ENCODE results near the gene SRR.
"Not testable (repeated sequence)": the region's sequence is repeated elsewhere in the genome, so short reads cannot be mapped to it uniquely, and the experiment has no call there.

Gene SRR

DNA sequence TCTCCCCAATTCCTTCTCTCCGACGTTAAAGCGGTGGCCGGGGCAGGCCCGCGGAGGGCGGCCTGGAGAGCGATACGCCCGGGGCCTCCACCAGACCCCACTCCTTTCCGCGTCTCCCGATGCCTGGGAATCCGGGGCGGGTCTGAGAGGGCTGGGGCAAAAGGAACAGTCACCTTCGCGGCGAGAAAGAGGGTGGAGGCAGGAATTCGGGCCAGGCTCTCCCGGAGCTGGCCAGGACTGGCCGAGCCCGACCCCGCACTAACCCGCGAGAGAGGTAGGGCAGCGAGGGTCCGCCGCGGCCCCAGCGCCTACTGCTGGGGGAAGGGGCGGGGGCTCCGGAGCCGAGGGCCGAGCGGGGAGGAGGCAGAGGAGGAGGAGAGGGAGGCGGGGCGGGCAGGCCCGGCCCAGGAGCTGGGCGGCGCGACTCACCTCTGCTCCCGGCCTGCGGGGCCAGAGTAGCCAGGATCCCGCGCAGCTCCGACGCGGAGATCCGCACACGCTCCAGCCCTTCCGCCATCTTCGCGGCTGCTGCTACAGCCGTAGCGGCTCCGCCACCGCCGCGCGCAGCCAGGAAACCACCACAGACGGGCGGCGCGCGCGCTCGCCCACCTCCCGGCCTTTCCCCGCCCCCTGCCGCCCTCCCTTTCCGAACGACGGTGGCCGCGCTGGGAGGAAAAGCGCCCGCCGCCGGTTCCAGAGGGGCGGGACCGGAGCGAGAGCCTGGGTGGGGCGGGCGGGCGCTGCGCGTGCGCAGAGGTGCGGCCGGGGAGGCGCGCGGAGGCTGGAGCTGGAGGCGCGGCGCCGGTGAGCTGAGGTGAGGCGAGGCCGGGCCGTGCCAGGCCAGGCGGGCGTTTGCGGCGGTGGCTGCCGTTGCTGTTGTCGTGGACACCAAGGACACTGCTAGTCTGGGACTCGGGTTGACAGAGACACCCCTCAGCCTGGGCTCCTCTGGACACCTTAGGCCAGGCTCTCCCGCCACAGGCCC, at the start of gene SRR, which contains the start of gene SMG6:
Gene SRR (plus strand): TSS at position 747 of the 985 bp plus-strand sequence. CDS start 11,611 bp downstream, outside the sequence.
Gene SMG6 (minus strand): TSS at position 582 of the 985 bp plus-strand sequence. CDS start 65 bp downstream, at position 517.
- DNase-seq (ENCODE audit: low spot score): peak; percentile 99

GRCh38 chr17:2258830-2259229, 44.9 kb upstream of the SRR start:
- not testable (repeated sequence) for DNase-seq (ENCODE audit: low spot score)

DNA sequence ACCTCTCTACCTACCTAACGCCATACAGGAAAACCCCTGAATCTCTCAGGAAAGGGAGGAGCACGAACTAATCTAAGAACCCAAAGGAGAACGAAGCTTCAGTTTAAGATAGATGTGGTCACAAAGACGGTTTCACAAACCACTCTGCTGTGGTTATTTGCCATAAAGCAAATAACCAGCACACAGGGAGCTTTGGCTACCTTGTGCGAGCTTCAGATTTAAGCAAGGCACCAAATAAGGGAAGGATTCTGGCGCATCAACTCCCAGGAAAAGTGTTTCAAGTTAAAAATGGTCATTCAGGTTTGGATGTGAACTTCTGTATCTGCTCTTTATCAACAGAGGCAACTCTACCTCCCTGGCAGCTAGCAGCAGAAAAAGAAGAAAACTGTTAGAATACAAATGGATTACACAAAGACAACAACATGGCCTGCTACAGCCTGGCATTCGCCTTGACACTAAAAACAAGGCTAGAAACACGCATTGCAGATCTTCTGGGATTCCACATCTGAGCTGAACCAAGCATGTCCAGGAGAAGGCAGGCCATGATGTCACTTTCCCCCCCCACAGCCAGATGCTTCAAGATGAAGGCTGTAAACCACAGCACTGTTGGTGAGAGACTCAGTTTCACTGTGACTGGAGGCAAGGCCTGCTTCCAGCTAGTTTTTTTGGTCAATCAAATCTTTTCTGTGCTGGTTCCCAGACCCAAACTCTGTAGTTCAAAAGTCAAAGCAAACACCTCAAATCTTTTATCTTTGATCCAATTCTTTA, 43.8 kb upstream of the SRR start:
- no peak for DNase-seq (ENCODE audit: low spot score)

DNA sequence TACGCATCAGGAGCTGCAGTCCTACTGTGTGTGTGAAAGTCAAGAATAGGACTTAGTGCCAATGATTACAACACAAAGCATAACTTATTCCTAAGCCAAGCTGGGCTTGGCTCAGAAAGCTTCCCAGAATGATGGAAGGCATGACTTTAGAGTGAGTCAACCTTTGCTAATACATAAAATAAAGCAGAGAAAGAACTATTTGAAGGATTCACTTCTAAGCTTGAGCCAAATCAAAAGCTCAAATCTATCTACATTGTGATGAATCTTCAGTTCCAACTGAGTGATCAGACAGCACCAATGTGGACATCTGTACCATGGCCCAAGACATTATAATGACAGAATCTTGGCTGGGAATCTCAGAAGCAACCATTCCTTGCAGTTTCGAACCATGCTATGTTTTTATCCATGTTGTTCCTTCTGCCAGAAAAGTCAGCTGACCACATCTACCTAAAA, 41.6 kb upstream of the SRR start:
- DNase-seq (ENCODE audit: low spot score): no peak

GRCh38 chr17:2263183-2264066, 40.3 kb upstream of the SRR start:
- DNase-seq (ENCODE audit: low spot score): no peak

DNA sequence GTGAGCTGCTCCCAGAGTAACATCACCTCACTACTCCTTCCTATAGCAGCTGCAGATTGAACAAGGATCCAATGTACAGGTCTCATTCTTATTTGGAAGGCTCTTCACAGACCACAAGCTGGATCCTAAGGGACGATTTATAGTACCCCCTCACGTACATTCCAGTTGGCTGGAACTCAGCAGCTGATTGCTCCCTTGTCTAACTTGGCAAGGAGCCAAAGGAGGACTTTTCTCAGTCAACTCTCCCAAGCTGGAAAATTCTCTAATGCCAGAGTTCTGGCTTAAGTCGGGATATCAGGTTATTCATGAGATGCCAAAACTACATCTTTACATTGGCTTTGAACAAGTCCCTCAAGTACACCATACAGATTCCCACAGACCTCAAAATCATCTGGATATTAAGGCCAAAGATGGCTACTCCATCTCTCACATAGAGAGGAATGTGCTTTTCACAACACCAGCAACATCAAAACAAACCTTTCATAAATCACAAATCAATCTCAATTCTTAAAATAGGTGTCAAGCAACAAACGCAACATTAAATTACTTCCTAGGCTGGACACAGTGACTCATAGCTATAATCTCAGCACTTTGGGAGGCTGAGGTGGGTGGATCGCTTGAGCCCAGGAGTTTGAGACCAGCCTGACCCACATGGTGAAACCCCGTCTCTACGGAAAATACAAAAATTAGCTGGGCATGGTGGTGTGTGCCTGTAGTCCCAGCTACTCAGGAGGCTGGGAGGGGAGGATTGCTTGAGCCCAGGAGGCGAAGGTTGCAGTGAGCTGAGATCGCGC, 39.5 kb upstream of the SRR start:
- DNase-seq (ENCODE audit: low spot score): no peak

DNA sequence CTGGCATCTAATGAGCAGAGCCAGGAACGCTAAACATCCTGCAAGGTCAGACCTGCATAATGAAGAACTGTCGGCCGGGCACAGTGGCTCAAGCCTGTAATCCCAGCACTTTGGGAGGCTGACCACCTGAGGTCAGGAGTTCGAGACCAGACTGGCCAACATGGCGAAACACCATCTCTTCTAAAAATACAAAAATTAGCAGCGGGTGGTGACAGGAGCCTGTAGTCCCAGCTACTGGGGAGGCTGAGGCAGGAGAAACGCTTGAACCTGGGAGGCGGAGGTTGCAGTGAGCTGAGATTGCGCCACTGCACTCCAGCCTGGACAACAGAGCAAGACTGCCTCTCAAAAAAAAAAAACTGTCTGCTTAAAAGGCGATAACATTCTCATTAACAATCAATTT, 38.6 kb upstream of the SRR start:
- DNase-seq (ENCODE audit: low spot score): not testable (repeated sequence)

- no peak for DNase-seq (ENCODE audit: low spot score)
Measured at GRCh38 chr17:2266045-2266864, 37.5 kb upstream of the SRR start.

DNA sequence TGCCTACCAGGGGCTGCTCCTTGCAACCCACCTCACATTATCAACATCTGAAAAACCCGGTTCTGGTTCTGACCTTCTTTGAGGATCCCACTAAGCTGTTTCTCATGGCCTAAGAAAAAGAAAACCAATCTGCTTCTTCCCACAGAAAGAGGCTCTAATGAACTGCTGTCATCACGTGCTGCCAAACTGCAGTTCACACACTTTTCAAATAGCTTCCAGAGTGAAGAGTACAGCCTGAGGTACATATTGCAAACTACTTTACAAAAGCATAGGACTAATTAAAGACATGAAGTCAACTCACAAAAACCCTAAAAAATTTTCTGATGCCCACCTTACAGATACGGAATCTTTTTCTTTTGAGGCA, 36.9 kb upstream of the SRR start:
- DNase-seq (ENCODE audit: low spot score): no peak

DNA sequence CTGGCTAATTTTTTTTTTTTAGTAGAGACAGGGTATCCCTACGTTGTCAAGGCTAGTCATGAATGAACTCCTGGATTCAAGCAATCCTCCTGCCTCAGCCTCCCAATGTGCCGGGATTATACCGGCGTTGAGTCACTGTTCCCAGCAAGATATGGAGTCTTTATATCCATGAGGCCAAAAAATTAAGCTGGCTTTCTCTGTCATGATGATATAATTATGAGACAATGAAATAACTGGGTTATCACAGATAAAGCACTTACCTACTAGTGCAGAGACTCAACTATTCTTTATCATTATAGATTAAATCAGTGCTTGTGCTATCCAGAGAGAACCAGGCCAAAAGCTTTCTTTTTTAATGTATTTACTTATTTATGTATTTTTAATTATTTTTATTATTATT, 36.4 kb upstream of the SRR start:
- DNase-seq (ENCODE audit: low spot score): no peak

- DNase-seq (ENCODE audit: low spot score): no peak
Measured at GRCh38 chr17:2271985-2272702, 31.6 kb upstream of the SRR start.

DNA sequence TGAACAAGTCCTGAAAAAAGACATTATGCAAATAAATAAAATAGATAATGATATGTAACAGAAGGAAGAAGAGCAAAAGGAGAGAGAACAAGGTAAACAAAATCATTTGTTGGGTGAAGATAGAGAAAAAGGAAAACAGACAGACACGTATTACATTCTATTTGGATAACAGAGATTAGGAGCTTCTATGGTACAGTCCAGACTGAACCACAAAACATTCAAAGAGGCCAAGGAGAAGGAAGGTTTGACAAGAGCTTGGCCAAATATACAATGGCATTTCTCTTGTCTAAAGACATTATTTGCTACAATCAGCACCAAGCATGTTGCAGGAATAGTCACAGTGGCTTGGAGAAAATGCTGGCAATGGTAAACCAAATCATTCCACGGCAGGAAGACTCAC, 29.3 kb upstream of the SRR start:
- DNase-seq (ENCODE audit: low spot score): no peak

- no peak for DNase-seq (ENCODE audit: low spot score)
Measured at GRCh38 chr17:2275722-2276121, 28.0 kb upstream of the SRR start.

DNA sequence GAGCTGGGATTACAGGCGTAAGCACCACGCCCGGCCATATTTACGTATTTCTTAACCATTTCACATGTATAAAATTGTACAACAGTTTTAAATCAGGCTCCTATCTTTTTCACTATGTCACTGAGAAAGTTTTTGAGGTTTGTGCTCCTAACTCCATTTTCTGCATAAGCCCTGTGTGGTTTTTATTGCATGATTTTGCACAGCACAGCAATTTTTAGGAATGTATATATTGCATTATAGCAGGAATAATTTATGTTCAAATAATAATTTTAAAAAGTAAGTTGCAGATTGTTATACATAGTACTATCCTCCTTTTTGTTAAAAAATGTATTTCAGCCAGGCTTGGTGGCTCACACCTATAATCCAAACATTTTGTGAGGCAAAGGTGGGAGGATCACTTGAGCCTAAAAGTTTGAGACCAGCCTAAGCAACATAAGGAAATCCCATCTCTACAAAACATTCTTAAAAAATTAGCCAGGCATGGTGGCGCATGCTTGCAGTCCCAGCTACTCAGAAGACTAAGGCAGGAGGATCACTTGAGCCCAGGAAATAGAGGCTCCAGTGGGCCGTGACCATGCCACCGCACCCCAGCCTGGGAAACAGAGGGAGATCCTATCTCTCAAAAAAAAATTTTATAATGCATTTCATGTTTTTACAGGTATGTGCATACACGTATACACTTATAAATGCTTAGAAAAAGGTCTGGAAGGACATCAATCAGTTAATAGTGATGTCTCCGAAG, 26.1 kb upstream of the SRR start:
- DNase-seq (ENCODE audit: low spot score): no peak

DNA sequence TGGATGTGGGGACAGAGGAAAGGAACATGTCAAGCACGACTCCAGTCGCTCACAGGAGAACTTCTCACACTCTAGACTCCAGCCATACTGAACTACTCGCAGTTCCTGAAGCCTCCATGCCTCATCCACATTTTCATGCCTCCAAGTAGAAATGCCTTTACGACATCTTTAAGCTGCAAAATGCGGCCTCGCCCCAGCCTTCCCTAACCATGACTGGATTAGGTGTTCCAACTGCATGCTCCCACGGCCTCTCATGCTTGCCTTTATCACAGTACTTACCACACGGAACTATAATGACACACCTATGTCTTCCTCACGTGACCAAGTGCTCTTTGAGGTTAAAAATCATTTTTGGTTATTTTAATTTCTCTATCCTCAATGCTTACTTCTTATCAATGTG, 24.0 kb upstream of the SRR start:
- no peak for DNase-seq (ENCODE audit: low spot score)

DNA sequence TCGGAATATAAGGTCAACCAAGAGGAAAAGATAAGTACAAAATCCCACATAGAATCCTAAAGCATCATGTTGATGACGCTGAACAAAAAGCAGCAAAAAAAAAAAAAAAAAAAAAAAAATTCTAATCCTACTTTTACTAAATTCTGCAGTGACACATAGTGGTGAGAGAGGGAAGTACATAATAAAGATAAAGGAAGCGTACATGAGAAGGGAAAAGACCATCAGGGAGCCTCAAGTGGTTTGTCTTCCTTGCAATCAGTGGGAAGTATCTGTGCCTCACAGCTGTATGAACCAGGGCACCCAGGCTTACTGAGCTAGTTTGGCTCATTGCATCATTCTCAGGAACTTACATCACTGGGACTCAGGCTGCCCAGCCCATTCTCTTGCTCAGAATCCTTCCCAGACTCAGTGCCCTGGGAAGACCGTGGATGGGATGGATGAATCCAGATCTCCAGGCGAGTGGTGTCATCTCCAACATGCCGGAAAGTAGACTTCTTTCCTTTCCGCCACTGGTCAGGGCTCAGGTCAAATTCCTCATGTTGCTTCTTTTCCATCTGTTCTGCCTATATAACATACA, 21.4 kb upstream of the SRR start:
- peak; percentile 66 for DNase-seq (ENCODE audit: low spot score)

DNA sequence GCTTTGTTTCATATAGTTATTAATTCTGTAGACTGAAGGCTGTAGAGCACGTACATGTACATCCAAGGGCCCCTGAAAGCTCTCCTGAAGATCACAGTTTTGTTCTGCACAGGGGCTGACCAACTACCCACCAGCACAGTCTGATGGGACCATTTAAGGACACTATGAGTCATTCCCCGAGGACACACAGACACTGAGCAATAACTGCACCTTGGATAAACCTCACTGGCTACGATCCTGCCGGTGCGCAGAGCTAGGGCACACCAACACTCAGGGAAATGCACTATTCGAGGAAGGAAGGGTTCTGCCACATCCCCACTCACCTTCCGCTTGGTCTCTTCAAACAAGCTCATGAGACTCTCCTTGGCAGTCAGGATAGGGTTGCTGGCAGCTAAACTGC, 20.4 kb upstream of the SRR start:
- DNase-seq (ENCODE audit: low spot score): no peak

DNA sequence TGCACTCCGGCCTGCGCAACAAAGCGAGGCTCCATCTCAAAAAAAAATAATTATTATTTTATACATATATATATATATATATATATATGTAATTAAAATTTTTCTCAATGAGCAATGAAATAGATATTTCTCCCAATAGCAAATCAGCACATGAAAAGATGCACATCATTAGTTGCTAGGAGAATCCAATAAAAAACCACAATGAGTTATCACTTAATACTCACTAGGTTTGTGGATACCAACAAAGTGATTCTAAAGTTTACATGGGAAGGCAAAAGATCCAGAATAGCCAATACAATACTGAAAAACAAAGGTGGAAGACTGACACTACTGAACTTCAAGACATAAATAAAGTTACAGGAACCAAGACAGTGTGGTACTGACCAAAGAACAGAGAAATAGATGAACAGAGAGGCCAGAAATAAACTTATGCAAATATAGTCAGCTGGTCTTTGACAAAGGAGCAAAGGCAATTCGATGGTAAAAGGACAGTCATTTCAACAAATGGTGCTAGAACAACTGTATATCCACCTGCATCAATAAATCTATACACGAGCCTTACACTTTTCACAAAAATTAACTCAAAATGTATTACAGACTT, 13.8 kb upstream of the SRR start:
- DNase-seq (ENCODE audit: low spot score): no peak
